C4-2B (cell line): ENCODE measurements around the gene ZNF516.

Experiments
- ZFX ChIP-seq: fragments of 450-650 bp; IDR thresholded peaks from 2 replicates; pipeline ENCODE4 v1.6.1; 2017
- TF ChIP-seq, protein P1 (sequence below): fragments of 450-650 bp; conservative IDR thresholded peaks from 2 replicates; pipeline ENCODE4 v1.5.1; 2017; ENCODE audit warnings: mild to moderate bottlenecking

DNA sequence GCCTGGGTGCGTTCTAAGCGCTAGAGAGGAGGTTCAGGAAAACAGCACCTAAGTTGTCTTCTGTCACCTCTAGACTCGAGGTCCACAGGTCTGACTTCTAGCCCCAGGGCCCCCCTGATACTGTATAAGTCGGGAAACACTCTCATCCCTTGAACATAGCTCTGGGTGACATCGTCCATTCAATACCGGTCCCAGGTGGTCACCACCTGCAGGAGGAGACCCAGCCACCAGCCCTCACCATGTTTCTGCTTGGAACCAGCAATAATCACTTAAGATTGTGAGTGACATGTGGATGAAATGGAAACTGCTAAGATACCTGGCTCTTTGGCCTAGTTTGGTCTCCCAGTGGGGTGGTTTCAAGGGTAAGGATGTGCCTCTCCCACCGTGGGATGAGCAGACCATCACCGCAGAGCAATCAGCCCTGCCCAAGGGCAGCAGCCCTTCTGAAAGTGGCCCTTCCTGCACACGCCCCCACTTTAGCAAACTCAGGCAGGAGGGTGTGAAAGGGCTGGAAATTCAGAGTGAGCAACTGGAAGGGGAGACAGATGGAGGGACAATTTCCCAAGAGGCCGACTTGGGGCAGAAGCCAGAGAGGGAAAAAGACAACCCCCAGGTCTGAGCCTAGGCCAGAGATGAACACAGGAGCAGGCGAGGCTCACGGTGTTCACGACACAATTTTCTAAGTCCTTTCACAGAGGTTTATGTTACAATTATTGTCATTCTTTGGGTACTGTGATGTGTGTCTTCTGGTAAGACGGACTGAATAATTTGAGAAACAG lies 95.2 kb downstream of the ZNF516 start:
- TF ChIP-seq, protein P1, sequence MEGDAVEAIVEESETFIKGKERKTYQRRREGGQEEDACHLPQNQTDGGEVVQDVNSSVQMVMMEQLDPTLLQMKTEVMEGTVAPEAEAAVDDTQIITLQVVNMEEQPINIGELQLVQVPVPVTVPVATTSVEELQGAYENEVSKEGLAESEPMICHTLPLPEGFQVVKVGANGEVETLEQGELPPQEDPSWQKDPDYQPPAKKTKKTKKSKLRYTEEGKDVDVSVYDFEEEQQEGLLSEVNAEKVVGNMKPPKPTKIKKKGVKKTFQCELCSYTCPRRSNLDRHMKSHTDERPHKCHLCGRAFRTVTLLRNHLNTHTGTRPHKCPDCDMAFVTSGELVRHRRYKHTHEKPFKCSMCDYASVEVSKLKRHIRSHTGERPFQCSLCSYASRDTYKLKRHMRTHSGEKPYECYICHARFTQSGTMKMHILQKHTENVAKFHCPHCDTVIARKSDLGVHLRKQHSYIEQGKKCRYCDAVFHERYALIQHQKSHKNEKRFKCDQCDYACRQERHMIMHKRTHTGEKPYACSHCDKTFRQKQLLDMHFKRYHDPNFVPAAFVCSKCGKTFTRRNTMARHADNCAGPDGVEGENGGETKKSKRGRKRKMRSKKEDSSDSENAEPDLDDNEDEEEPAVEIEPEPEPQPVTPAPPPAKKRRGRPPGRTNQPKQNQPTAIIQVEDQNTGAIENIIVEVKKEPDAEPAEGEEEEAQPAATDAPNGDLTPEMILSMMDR, result no peak
- TF ChIP-seq ZFX, result no peak
